ENCODE data around the gene EMC6.
"Not testable (repeated sequence)": the region's sequence is repeated elsewhere in the genome, so short reads cannot be mapped to it uniquely, and the experiment has no call there.

The EMC6 gene

GRCh38 chr17:3681565-3681964 lies 13.0 kb downstream of the EMC6 start:
- DNase-seq (ENCODE audit: low read depth) = no peak

GRCh38 chr17:3682033-3682432 lies 13.4 kb downstream of the EMC6 start:
- no peak for DNase-seq (ENCODE audit: low read depth)

- no peak for DNase-seq (ENCODE audit: low read depth)
These were observed 14.5 kb downstream of the EMC6 start for GRCh38 chr17:3683054-3683511.

- DNase-seq (ENCODE audit: low read depth) = no peak
These were observed 16.6 kb downstream of the EMC6 start for GRCh38 chr17:3685174-3685573.

GRCh38 chr17:3688027-3688553 lies 19.5 kb downstream of the EMC6 start:
- DNase-seq (ENCODE audit: low read depth) = no peak

GRCh38 chr17:3688852-3689261 lies 20.2 kb downstream of the EMC6 start:
- no peak for DNase-seq (ENCODE audit: low read depth)

- DNase-seq (ENCODE audit: low read depth) = no peak
These were observed 20.9 kb downstream of the EMC6 start for GRCh38 chr17:3689262-3690093.

- DNase-seq (ENCODE audit: low read depth) = no peak
These were observed 21.6 kb downstream of the EMC6 start for GRCh38 chr17:3690094-3690715.

GRCh38 chr17:3691617-3692067 lies 23.0 kb downstream of the EMC6 start:
- DNase-seq (ENCODE audit: low read depth) = no peak

GRCh38 chr17:3692346-3692745 lies 23.7 kb downstream of the EMC6 start:
- DNase-seq (ENCODE audit: low read depth) = no peak

- no peak for DNase-seq (ENCODE audit: low read depth)
These were observed 24.5 kb downstream of the EMC6 start for GRCh38 chr17:3693141-3693540.

- DNase-seq (ENCODE audit: low read depth) = no peak
These were observed 25.2 kb downstream of the EMC6 start for GRCh38 chr17:3693829-3694231.

- no peak for DNase-seq (ENCODE audit: low read depth)
These were observed 26.6 kb downstream of the EMC6 start for GRCh38 chr17:3695129-3695722.

- DNase-seq (ENCODE audit: low read depth) = peak; percentile 21
These were observed 27.3 kb downstream of the EMC6 start, which contains the start of gene P2RX5 for GRCh38 chr17:3695723-3696411. P2RX5 (minus strand) TSS chr17:3696155; CDS start chr17:3696005, 150 bp downstream.

- no peak for DNase-seq (ENCODE audit: low read depth)
These were observed 28.5 kb downstream of the EMC6 start for GRCh38 chr17:3697103-3697476.

GRCh38 chr17:3698139-3698538 lies 29.5 kb downstream of the EMC6 start:
- no peak for DNase-seq (ENCODE audit: low read depth)

GRCh38 chr17:3699951-3700350 lies 31.3 kb downstream of the EMC6 start:
- DNase-seq (ENCODE audit: low read depth) = no peak

GRCh38 chr17:3702041-3702539 lies 33.5 kb downstream of the EMC6 start:
- not testable (repeated sequence) for DNase-seq (ENCODE audit: low read depth)

- DNase-seq (ENCODE audit: low read depth) = no peak
These were observed 36.5 kb downstream of the EMC6 start for GRCh38 chr17:3704931-3705717.

- DNase-seq (ENCODE audit: low read depth) = not testable (repeated sequence)
These were observed 37.0 kb downstream of the EMC6 start for GRCh38 chr17:3705718-3705984.

- no peak for DNase-seq (ENCODE audit: low read depth)
These were observed 39.8 kb downstream of the EMC6 start for GRCh38 chr17:3708366-3708765.
